IMR-90 (cell line): ENCODE results near the gene ZMAT2. TPM values are rescaled to one million over a fixed set of nuclear protein-coding genes. Genes with fewer than 3 reads are reported as not detected.

ENCODE experiments used
- ATAC-seq: fragments of 200-7000 bp; cut with Tn5 transposase; 2 replicates; pipeline ENCODE4 v1.9.1; 2020; ENCODE audit warnings: low read depth, mild to moderate bottlenecking, moderate library complexity
- BruUV-seq: library from RNA; stranded (reverse); fragments of 400-500 nt; replicated peaks from 2 replicates; lab custom pipeline; 2021; lab: Mats Ljungman, UMichigan
- CTCF ChIA-PET: fragments of 300-600 bp; formaldehyde crosslinking; extraction: SDS; loops from one replicate; lab custom pipeline; 2021; ENCODE audit warnings: antibody characterized with exemption; lab: Yijun Ruan, JAX
- POLR2A ChIA-PET: fragments of 300-600 bp; sonication (Branson Sonifier 250); formaldehyde crosslinking; loops from one replicate; lab custom pipeline; 2022; ENCODE audit warnings: antibody characterized with exemption; ENCODE audit not compliant: unreplicated experiment; lab: Charles Lee
- DNase-seq: peaks from one replicate; pipeline ENCODE4 v3.0.0; 2013
- H2AFZ ChIP-seq: replicated peaks from 2 replicates; pipeline ENCODE3; 2013; ENCODE audit warnings: low read length, mild to moderate bottlenecking; ENCODE audit not compliant: poor library complexity
- H2AK5ac ChIP-seq: 2 replicates; pipeline ENCODE4 v1.6.1; 2013; ENCODE audit warnings: low read depth, low read length, inconsistent platforms
- H2AK9ac ChIP-seq: replicated peaks from 2 replicates; pipeline ENCODE3; 2013; ENCODE audit warnings: mild to moderate bottlenecking, low read depth, low read length, moderate library complexity; ENCODE audit not compliant: poor library complexity
- H2BK120ac ChIP-seq: 2 replicates; pipeline ENCODE4 v1.6.1; 2013; ENCODE audit warnings: low read depth, low read length, inconsistent platforms
- H2BK15ac ChIP-seq: 3 replicates; pipeline ENCODE4 v1.6.1; 2013; ENCODE audit warnings: low read depth, low read length, inconsistent platforms
- H2BK20ac ChIP-seq: 2 replicates; pipeline ENCODE4 v1.6.1; 2013; ENCODE audit warnings: low read depth, mild to moderate bottlenecking, inconsistent platforms, low read length, moderate library complexity
- H2BK5ac ChIP-seq: 2 replicates; pipeline ENCODE4 v1.6.1; 2013; ENCODE audit warnings: mild to moderate bottlenecking, low read depth, low read length, inconsistent platforms; ENCODE audit not compliant: poor library complexity, severe bottlenecking
- H3K14ac ChIP-seq: replicated peaks from 2 replicates; pipeline ENCODE4 v1.6.1; 2013; ENCODE audit warnings: low read depth, low read length, inconsistent platforms
- H3K18ac ChIP-seq: 2 replicates; pipeline ENCODE4 v1.6.1; 2013; ENCODE audit warnings: low read depth, low read length, control low read depth
- H3K23ac ChIP-seq: 2 replicates; pipeline ENCODE4 v1.6.1; 2013; ENCODE audit warnings: low read depth, low read length, inconsistent platforms
- H3K27ac ChIP-seq: 2 replicates; pipeline ENCODE4 v1.5.1; 2013; ENCODE audit warnings: mild to moderate bottlenecking, control low read depth, low read length; ENCODE audit not compliant: insufficient read depth
- H3K27me3 ChIP-seq: 2 replicates; pipeline ENCODE4 v1.6.1; 2013; ENCODE audit warnings: low read length; ENCODE audit not compliant: control insufficient read depth, insufficient read depth
- H3K36me3 ChIP-seq: 2 replicates; pipeline ENCODE4 v1.6.1; 2013; ENCODE audit warnings: low read length, mixed read lengths; ENCODE audit not compliant: control insufficient read depth, insufficient read depth
- H3K4ac ChIP-seq: 2 replicates; pipeline ENCODE4 v1.6.1; 2013; ENCODE audit warnings: low read depth, low read length, inconsistent platforms
- H3K4me1 ChIP-seq: 2 replicates; pipeline ENCODE4 v1.6.1; 2013; ENCODE audit warnings: low read length, mixed read lengths; ENCODE audit not compliant: control insufficient read depth, insufficient read depth
- H3K4me2 ChIP-seq: 2 replicates; pipeline ENCODE4 v1.6.1; 2013; ENCODE audit warnings: low read depth, mild to moderate bottlenecking, control low read depth, low read length, moderate library complexity
- H3K4me3 ChIP-seq: 2 replicates; pipeline ENCODE4 v1.5.1; 2013; ENCODE audit warnings: low read depth, mild to moderate bottlenecking, control low read depth, low read length, moderate library complexity; ENCODE audit not compliant: insufficient read depth
- H3K56ac ChIP-seq: 2 replicates; pipeline ENCODE4 v1.6.1; 2013; ENCODE audit warnings: low read length, inconsistent platforms; ENCODE audit not compliant: insufficient read depth; ENCODE audit errors: extremely low read depth
- H3K79me1 ChIP-seq, 2 experiments: 2 replicates each; pipeline ENCODE4 v1.6.1; 2013; ENCODE audit warnings: low read length in 2 of 2, inconsistent platforms in 1 of 2, low read depth in 1 of 2
- H3K9ac ChIP-seq: 2 replicates; pipeline ENCODE4 v1.6.1; 2013; ENCODE audit warnings: low read depth, low read length, control low read depth
- H3K9me1 ChIP-seq: 2 replicates; pipeline ENCODE4 v1.6.1; 2013; ENCODE audit warnings: low read length, inconsistent platforms; ENCODE audit not compliant: insufficient read depth
- H3K9me3 ChIP-seq: 2 replicates; pipeline ENCODE4 v1.6.1; 2013; ENCODE audit warnings: low read length; ENCODE audit not compliant: control insufficient read depth, insufficient read depth
- H4K20me1 ChIP-seq: 2 replicates; pipeline ENCODE4 v1.6.1; 2013; ENCODE audit warnings: low read length, inconsistent platforms; ENCODE audit not compliant: insufficient read depth
- H4K5ac ChIP-seq: 2 replicates; pipeline ENCODE4 v1.6.1; 2013; ENCODE audit warnings: mild to moderate bottlenecking, low read depth, low read length, control low read depth
- H4K8ac ChIP-seq, 2 experiments: 2 replicates each; pipeline ENCODE4 v1.6.1; 2013; ENCODE audit warnings: low read depth in 2 of 2, low read length in 2 of 2, control low read depth in 1 of 2, inconsistent platforms in 1 of 2
- H4K91ac ChIP-seq: 2 replicates; pipeline ENCODE4 v1.6.1; 2013; ENCODE audit warnings: low read depth, low read length, inconsistent platforms; ENCODE audit not compliant: insufficient read depth
- BHLHE40 ChIP-seq: fragments of 150-350 bp; IDR thresholded peaks from 2 replicates; pipeline ENCODE4 v1.6.1; 2016; ENCODE audit warnings: mild to moderate bottlenecking, low read depth, low read length
- CHD1 ChIP-seq: IDR thresholded peaks from 2 replicates; pipeline ENCODE4 v1.6.1; 2012; ENCODE audit warnings: low read depth, low read length, improper control_type of control experiment
- FOS ChIP-seq: fragments of 150-350 bp; IDR thresholded peaks from 2 replicates; pipeline ENCODE4 v1.6.1; 2016; ENCODE audit warnings: low read depth, low read length
- MAFK ChIP-seq: IDR thresholded peaks from 2 replicates; pipeline ENCODE4 v1.6.1; 2012; ENCODE audit warnings: low read depth, low read length, improper control_type of control experiment
- MAZ ChIP-seq: IDR thresholded peaks from 2 replicates; pipeline ENCODE4 v1.6.1; 2012; ENCODE audit warnings: low read depth, mild to moderate bottlenecking, low read length, improper control_type of control experiment, moderate library complexity, borderline replicate concordance
- MXI1 ChIP-seq: IDR thresholded peaks from 2 replicates; pipeline ENCODE4 v1.6.1; 2012; ENCODE audit warnings: low read depth, mild to moderate bottlenecking, low read length, moderate library complexity, borderline replicate concordance
- POLR2A ChIP-seq: IDR thresholded peaks from 2 replicates; pipeline ENCODE4 v1.6.1; 2012; ENCODE audit warnings: mild to moderate bottlenecking, low read depth, low read length
- RAD21 ChIP-seq: IDR thresholded peaks from 2 replicates; pipeline ENCODE4 v1.6.1; 2012; ENCODE audit warnings: low read length, improper control_type of control experiment
- RCOR1 ChIP-seq: IDR thresholded peaks from 2 replicates; pipeline ENCODE4 v1.6.1; 2012; ENCODE audit warnings: mild to moderate bottlenecking, low read length, improper control_type of control experiment; ENCODE audit not compliant: insufficient replicate concordance
- SMC3 ChIP-seq: fragments of 150-350 bp; IDR thresholded peaks from 2 replicates; pipeline ENCODE4 v1.6.1; 2016; ENCODE audit warnings: low read depth, mild to moderate bottlenecking, antibody characterized with exemption, low read length, moderate library complexity
- USF2 ChIP-seq: fragments of 150-350 bp; IDR thresholded peaks from 2 replicates; pipeline ENCODE4 v1.6.1; 2017; ENCODE audit warnings: mild to moderate bottlenecking, antibody characterized with exemption, low read length, low read depth
- WGBS, 2 experiments: methylation state at CpG; one replicate each; pipeline versions ENCODE4 v1.1.5 to v1.1.7; 2013; ENCODE audit warnings: missing lambda C conversion rate in 2 of 2; ENCODE audit not compliant: insufficient read length in 1 of 2; ENCODE audit errors: extremely low coverage in 2 of 2; 5-methylcytosine and 5-hydroxymethylcytosine counted together
- dilution Hi-C: fragments of 300-500 bp; cut with HindIII; formaldehyde crosslinking; loops from one replicate; pipeline ENCODE4 v1.14.3; 2018; ENCODE audit warnings: low sequenced_read_pairs; ENCODE audit not compliant: unreplicated experiment
- in situ Hi-C: fragments of 300-500 bp; cut with MboI; formaldehyde crosslinking; loops from 3 replicates; pipeline ENCODE4 v1.14.3; 2019; ENCODE audit warnings: low sequenced_read_pairs, inconsistent platforms, mixed read lengths
- intact Hi-C: fragments of 100-400 bp; cut with micrococcal nuclease; formaldehyde crosslinking; loops from 2 replicates; pipeline ENCODE4 v1.10.0; 2022
- polyA plus RNA-seq, 3 experiments: library from polyadenylated mRNA; depleted of rRNA; stranded (reverse); fragments of >200 nt; gene quantifications; 2 replicates each; pipeline ENCODE4 v1.2.3, GENCODE V29; 2012; ENCODE audit warnings: low replicate concordance in 1 of 3
- total RNA-seq: library from RNA; depleted of rRNA; stranded (reverse); fragments of >200 nt; gene quantifications from 2 replicates; pipeline ENCODE4 v1.2.3, GENCODE V29; 2012
- TF ChIP-seq, protein P1 (sequence below): conservative IDR thresholded peaks from 2 replicates; pipeline ENCODE4 v1.5.1; 2012; ENCODE audit warnings: mild to moderate bottlenecking, low read depth, low read length, improper control_type of control experiment

ZMAT2 gene
- total and polyA plus RNA-seq, 2 of the 4 experiments (the other 2 are of a cell fraction) = 16.3 to 41.2 TPM

DNA sequence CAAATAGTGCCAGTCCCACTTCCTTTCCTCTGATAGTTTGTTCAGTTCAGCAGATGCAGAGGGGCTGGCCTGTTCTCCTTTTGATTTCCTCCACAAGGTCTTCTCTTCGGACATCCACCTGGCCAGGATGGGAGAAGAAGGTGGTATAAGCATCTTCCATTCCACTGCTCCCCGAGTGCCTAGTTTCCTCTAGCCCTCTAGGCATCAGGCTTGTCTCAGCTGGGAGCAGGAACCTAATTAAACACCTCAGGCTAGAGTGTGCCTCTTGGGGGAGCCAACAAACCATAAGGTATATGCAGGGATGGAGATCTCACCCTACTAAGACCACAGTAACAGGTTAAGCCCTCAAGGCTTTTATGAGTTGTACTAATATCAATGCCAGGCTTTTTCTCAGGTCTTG, 26.0 kb upstream of the ZMAT2 start:
- Histone ChIP-seq H3K9ac (no peak overlapping the region), H2AK9ac (no peak overlapping the region), H2AFZ (no peak overlapping the region), H3K14ac (no peak overlapping the region), H2BK120ac (no peak overlapping the region), H4K91ac (no peak overlapping the region), H3K36me3 (peaks cover 61% of the 10 kb centered on the region), H3K4me1 (no peaks in the 10 kb centered on the region; the same call in 1 of the 2 replicates), H3K9me1 (peaks cover 4% of the 10 kb centered on the region; the same call in 1 of the 2 replicates), H3K23ac (no peak overlapping the region), H3K4ac (no peak overlapping the region), H2AK5ac (no peak overlapping the region), H4K20me1 (peaks cover 3% of the 10 kb centered on the region; the same call in 1 of the 2 replicates), H3K27ac (no peak overlapping the region), H2BK15ac (no peak overlapping the region), H3K4me3 (no peak overlapping the region), H2BK20ac (no peak overlapping the region), H3K4me2 (no peak overlapping the region), H3K56ac (no peak overlapping the region), H2BK5ac (no peak overlapping the region), H3K9me3 (no peaks in the 10 kb centered on the region), H4K5ac (no peak overlapping the region; the same call in 1 of the 2 replicates), H3K18ac (no peak overlapping the region), H3K27me3 (no peaks in the 10 kb centered on the region), H4K8ac (no peak overlapping the region), H3K79me1 (peaks cover 0 to 14% of the 10 kb centered on the region in 2 experiments; a peak in 1 of 4 replicates)
- CTCF ChIA-PET = no interaction called here
- no TSS peak for BruUV-seq
- dilution Hi-C loops (no loop called here), intact Hi-C loops (no loop called here), in situ Hi-C loops (no loop called here)
- ATAC-seq (no peak), DNase-seq (no peak)
- TF ChIP-seq MAFK (no peak), RCOR1 (no peak), CHD1 (no peak), MAZ (no peak), BHLHE40 (no peak), MXI1 (no peak), SMC3 (no peak), FOS (no peak), RAD21 (no peak), POLR2A (no peak), USF2 (no peak)
- TF ChIP-seq, protein P1, sequence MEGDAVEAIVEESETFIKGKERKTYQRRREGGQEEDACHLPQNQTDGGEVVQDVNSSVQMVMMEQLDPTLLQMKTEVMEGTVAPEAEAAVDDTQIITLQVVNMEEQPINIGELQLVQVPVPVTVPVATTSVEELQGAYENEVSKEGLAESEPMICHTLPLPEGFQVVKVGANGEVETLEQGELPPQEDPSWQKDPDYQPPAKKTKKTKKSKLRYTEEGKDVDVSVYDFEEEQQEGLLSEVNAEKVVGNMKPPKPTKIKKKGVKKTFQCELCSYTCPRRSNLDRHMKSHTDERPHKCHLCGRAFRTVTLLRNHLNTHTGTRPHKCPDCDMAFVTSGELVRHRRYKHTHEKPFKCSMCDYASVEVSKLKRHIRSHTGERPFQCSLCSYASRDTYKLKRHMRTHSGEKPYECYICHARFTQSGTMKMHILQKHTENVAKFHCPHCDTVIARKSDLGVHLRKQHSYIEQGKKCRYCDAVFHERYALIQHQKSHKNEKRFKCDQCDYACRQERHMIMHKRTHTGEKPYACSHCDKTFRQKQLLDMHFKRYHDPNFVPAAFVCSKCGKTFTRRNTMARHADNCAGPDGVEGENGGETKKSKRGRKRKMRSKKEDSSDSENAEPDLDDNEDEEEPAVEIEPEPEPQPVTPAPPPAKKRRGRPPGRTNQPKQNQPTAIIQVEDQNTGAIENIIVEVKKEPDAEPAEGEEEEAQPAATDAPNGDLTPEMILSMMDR = no peak
- no CpG with 5 or more reads among the region's 2 CpGs for WGBS, 2 experiments
- POLR2A ChIA-PET = no interaction called here
